Stimulated activated CD8-positive, alpha-beta memory T cell treated with anti-CD3 and anti-CD28 coated beads, Interleukin-15, amount 100 ng/mL, for 1 hour (primary cell): ENCODE data around the gene WFIKKN1.

Source experiments
- DNase-seq: peaks from one replicate; pipeline ENCODE4 v3.0.0-alpha.2; 2020; ENCODE audit warnings: low read depth

Gene WFIKKN1

GRCh38 chr16:624526-625070, 6.2 kb upstream of the WFIKKN1 start:
- no peak for DNase-seq

DNA sequence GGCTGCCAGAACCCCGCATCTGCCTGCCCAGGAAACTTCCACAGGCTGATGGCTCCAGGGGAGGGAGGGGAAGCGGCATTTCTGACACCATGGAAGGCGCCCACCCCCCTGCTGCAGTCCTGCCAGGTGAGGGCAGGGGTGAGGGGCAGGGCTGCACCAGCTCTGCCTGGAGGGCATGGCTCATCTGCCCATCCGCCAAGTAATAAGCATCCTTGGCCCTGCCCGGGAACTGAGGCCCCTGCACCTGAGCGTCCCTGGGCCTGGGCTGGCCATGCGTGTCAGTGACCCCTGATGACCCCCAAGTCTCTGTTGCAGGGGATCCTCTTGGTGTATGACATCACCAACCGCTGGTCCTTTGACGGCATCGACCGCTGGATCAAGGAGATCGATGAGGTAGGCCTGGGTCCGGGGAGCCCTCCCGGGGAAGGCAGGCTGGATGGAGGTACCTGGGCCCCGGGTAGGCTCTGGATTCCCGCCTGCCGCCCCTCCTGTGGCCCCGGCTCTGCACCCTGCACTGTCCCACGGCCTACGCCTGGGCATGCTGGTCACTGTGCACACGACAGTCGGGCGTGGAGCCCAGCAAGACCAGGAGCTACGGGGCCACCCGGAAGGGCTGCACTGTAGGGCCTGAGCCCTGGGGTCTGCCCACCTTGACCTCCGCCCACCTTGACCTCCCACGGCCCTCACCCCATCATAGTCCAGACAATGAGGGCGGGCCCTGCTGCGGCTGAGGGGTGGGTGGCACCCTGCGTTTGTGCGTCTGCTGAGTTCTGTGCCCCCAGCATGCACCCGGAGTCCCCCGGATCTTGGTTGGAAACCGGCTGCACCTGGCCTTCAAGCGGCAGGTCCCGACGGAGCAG, 5.4 kb upstream of the WFIKKN1 start:
- no peak for DNase-seq

GRCh38 chr16:625977-626765, 4.6 kb upstream of the WFIKKN1 start:
- DNase-seq: no peak

GRCh38 chr16:626787-627453, 3.9 kb upstream of the WFIKKN1 start:
- DNase-seq: no peak

DNA sequence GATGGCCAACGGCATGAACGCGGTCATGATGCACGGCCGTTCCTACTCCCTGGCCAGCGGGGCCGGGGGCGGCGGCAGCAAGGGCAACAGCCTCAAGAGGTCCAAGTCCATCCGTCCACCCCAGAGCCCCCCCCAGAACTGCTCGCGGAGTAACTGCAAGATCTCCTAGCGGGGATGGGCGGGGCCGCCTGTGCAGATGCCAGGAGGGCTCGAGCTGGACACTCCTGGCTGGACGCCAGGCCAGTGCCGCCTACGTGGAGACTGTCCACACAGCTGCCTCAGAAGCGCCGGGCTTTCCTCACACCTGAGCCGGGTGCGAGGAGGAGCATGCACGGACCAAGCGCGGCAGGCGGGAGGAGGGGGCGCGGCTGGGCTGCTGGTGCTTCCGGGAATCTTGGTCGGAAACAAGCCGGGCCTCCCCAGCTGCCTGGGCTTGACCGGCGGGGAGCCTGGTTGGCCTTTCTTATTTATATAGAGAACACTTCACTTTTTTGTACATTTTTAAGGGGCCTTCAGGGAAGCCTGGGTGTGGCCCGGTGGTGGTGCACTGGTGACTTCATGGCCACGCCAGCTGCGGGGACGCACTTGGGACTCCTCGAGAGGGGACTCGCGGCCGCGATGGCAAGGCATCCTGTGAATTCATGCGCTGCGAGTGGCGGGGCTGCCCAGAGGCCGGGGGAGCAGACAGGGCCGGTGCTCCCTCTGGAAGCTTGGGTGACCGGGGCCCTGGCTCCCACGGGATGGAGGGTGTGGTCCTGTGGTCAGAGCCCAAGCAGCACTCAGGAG, 3.1 kb upstream of the WFIKKN1 start:
- DNase-seq: no peak

- no peak for DNase-seq
These were observed 2.3 kb upstream of the WFIKKN1 start for GRCh38 chr16:628321-629061.

GRCh38 chr16:629185-629832, 1.5 kb upstream of the WFIKKN1 start:
- no peak for DNase-seq

DNA sequence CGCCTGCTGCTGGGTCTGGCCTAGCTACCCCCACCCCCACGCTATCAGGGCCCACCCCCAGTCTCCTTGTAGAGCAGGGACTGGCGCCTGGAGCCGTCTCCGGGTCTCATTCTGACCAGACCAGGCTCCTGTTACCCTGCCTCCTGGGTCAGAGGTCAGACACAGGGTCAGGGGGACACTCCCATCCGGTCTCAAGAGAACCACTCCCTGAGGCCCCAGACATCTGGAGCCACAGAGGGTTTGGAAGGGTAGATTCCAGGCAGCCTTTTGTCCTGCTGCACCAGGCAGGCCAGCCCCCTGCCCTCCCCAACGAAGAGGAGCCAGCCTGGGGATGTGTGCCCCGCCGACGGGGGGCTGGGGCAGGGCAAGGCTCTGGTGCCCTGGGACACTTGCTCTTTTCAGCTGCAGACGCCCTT, 944 bp upstream of the WFIKKN1 start:
- no peak for DNase-seq

DNA sequence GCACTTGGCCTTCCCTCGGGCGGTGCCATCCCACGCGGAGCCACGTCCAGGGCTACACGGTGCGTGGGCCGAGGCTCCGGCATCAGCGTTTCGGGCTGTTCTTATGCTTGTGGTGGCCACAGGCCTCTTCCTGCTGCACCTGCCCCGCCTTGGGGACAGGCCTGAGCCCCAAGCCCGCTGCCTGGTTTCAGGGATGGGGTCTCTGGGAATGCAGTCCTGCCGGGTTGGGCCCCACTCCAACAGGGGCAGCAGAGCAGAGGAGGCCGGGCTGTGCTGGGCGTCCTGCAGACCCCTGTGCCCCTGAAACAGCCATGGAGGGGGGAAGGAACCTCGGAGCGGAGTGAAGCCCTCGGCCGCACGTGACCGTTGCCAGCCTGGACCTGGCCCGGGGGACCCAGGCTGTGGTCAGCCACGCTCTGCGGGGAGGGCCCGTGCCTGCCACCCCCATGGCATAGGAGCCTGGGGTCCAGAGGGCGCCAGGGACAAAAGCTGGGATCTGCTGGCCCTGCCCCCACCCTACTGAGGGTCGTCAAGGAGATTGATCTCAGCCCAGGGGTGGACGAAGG, 453 bp upstream of the WFIKKN1 start:
- no peak for DNase-seq

- DNase-seq: no peak
These were observed 1.1 kb downstream of the WFIKKN1 start for GRCh38 chr16:631808-632358.

DNA sequence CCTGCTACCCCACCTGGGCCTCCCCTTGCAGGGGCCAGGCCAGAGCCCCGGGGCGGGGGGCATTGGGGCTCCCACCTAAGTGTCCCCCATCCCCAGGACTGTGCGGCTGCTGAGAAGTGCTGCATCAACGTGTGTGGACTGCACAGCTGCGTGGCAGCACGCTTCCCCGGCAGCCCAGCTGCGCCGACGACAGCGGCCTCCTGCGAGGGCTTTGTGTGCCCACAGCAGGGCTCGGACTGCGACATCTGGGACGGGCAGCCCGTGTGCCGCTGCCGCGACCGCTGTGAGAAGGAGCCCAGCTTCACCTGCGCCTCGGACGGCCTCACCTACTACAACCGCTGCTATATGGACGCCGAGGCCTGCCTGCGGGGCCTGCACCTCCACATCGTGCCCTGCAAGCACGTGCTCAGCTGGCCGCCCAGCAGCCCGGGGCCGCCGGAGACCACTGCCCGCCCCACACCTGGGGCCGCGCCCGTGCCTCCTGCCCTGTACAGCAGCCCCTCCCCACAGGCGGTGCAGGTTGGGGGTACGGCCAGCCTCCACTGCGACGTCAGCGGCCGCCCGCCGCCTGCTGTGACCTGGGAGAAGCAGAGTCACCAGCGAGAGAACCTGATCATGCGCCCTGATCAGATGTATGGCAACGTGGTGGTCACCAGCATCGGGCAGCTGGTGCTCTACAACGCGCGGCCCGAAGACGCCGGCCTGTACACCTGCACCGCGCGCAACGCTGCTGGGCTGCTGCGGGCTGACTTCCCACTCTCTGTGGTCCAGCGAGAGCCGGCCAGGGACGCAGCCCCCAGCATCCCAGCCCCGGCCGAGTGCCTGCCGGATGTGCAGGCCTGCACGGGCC, 1.9 kb downstream of the WFIKKN1 start:
- no peak for DNase-seq

DNA sequence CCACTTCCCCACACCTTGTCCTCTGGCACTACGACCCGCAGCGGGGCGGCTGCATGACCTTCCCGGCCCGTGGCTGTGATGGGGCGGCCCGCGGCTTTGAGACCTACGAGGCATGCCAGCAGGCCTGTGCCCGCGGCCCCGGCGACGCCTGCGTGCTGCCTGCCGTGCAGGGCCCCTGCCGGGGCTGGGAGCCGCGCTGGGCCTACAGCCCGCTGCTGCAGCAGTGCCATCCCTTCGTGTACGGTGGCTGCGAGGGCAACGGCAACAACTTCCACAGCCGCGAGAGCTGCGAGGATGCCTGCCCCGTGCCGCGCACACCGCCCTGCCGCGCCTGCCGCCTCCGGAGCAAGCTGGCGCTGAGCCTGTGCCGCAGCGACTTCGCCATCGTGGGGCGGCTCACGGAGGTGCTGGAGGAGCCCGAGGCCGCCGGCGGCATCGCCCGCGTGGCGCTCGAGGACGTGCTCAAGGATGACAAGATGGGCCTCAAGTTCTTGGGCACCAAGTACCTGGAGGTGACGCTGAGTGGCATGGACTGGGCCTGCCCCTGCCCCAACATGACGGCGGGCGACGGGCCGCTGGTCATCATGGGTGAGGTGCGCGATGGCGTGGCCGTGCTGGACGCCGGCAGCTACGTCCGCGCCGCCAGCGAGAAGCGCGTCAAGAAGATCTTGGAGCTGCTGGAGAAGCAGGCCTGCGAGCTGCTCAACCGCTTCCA, 2.7 kb downstream of the WFIKKN1 start:
- DNase-seq: no peak

- no peak for DNase-seq
These were observed 3.4 kb downstream of the WFIKKN1 start for GRCh38 chr16:634051-634670.

GRCh38 chr16:634996-635395, 4.2 kb downstream of the WFIKKN1 start:
- DNase-seq: no peak

GRCh38 chr16:635573-636205, 4.9 kb downstream of the WFIKKN1 start:
- DNase-seq: no peak

GRCh38 chr16:636206-637080, 5.7 kb downstream of the WFIKKN1 start, which contains the start of gene METTL26:
METTL26 (minus strand) TSS chr16:636305; CDS start chr16:636290, 15 bp downstream.
- DNase-seq: peak; percentile 81
